GM12865 (cell line): ENCODE results near the gene ZNF879.

ENCODE experiments used
- DNase-seq: peaks from one replicate; pipeline ENCODE4 v3.0.0; 2010; ENCODE audit warnings: low read depth
- H3K4me3 ChIP-seq: 2 replicates; pipeline ENCODE4 v1.5.1; 2011; ENCODE audit warnings: mild to moderate bottlenecking, low read depth, low read length, control low read depth
- TF ChIP-seq, protein P1 (sequence below): IDR thresholded peaks from 2 replicates; pipeline ENCODE4 v1.5.1; 2011; ENCODE audit warnings: low read length, control low read depth, low read depth, inconsistent platforms; ENCODE audit not compliant: insufficient read depth; ENCODE audit errors: missing control alignments

The ZNF879 gene

DNA sequence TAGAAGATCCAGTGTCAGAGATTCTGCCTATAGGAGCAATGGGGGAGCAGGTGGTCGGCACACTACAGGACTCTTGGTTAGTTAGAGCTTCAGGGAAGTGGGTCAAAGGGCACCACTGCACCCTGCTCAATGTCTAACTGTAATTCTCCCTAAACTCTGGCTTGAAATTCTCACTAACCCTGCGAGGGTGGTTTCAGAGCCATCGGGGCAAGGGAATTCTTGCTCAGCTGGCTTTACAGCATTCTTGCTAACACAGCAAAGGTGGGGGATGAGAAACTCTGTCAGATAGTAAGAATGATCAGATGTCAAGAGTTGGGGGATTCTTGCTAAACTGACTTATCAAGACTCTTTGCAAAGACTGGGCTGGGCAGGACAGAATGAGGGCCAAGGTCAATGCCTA is 31.8 kb downstream of the ZNF879 start:
- DNase-seq, result no peak
- TF ChIP-seq, protein P1, sequence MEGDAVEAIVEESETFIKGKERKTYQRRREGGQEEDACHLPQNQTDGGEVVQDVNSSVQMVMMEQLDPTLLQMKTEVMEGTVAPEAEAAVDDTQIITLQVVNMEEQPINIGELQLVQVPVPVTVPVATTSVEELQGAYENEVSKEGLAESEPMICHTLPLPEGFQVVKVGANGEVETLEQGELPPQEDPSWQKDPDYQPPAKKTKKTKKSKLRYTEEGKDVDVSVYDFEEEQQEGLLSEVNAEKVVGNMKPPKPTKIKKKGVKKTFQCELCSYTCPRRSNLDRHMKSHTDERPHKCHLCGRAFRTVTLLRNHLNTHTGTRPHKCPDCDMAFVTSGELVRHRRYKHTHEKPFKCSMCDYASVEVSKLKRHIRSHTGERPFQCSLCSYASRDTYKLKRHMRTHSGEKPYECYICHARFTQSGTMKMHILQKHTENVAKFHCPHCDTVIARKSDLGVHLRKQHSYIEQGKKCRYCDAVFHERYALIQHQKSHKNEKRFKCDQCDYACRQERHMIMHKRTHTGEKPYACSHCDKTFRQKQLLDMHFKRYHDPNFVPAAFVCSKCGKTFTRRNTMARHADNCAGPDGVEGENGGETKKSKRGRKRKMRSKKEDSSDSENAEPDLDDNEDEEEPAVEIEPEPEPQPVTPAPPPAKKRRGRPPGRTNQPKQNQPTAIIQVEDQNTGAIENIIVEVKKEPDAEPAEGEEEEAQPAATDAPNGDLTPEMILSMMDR, result no peak
- H3K4me3 ChIP-seq, result no peak overlapping the region

DNA sequence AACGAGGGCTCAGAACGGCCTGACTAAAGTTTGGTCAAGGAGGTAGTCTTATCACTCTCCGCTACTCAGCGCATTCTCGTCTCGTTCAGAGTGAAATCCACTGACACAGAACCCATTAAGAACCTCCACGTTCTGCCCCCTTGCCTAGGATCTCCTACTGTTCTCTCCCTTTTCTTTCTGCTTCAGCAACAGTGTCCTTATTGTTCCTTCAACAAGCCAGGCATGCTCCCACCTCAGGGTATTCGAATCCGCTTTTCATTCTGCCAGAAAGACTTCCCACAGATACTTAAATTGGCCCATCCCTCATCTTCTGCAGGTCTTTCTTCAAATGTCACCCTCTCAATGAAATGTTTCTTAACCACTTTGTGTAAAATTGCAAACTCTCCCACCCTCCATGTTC is 32.2 kb downstream of the ZNF879 start:
- DNase-seq, result no peak
- TF ChIP-seq, protein P1, result no peak
- H3K4me3 ChIP-seq, result no peak overlapping the region

DNA sequence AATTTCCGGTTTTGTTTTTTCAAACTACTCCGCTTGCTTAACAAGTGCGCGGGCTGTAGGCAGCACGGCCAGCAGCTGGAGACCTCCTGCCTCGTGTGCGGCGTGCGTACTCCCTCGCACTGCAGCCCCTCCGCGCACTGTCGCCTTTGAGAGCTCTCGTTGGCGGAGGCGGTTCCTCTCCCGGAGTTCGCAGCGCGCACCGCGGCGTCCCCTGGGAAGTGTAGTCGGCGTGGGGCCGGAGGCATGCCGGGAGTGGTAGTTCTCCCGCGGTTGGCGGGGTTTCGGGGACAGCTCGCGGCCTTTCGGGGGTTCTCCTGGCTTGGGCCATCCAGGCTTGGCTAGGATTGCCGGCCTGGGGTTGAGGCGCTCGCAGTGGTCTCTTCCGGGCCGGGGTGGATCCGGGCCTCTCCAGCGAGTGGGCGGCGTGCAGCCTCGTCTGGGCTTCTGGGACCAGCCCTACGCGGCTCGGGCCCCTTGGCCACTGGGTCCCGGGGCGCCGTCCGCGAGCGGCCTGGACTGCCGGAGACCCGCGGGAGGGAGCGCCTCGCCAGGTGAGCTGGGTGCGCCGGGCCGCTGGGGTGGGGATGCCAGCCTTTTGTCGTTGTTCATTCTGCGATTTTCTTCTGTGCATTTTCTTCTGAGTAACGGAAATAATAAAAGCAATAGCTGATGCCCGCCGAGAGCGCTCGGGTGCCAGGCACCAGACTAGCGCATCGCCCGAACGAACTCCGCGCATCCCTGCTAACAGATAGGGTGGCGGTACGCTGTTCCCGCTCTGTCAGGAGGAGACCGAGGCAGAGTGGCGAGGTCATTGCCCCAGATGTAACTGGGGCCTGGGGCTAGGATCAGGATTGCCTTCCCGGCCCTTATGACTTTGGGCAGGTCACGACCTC is 36.8 kb downstream of the ZNF879 start, which contains the start of gene ZNF354C:
Gene ZNF354C (plus strand): TSS at position 258 of the 893 bp plus-strand sequence. CDS start 1,696 bp downstream, outside the sequence.
- H3K4me3 ChIP-seq, result no peak within 1 kb of the TSS
- no peak for DNase-seq
- TF ChIP-seq, protein P1, result no peak

DNA sequence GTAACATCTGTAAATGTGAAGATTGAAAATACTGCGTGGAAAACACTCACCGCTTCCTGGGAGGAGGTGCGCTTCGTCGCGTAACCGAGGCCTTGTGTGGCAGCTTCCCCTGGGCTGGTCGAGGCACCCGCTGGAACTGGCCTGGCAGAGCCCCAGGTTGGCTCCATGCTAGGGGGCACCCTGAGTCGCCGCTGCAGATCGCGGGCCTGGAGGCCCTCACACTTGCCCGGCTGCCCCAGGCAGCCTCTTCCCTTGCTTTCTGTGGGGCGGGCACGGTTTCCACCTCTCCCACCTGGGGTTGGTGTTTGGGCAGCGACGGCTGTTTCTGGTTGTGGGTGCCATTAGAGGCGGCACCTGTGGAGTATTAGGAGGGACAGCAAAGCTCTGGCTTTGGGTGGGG is 37.4 kb downstream of the ZNF879 start:
- no peak for DNase-seq
- H3K4me3 ChIP-seq, result no peak overlapping the region
- TF ChIP-seq, protein P1, result no peak

DNA sequence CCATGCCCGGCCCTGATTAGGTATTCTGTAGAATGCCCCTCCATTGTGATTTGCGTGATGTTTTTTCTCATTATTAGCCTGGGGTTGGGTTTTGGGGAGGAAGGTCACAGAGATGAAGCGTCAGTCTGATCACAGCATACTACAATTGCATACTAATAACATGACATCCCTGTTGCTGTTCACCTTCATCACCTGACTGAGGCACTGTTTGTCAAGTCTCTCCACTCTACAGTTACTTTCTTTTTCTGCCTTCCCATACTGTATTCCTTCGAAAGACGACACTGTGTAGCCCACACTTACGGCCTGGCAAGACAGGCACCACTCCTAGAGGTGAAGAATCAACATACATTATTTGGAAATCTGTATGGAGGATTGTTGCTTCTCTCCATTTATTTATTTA is 42.1 kb downstream of the ZNF879 start:
- TF ChIP-seq, protein P1, result no peak
- H3K4me3 ChIP-seq, result no peak overlapping the region
- DNase-seq, result no peak

DNA sequence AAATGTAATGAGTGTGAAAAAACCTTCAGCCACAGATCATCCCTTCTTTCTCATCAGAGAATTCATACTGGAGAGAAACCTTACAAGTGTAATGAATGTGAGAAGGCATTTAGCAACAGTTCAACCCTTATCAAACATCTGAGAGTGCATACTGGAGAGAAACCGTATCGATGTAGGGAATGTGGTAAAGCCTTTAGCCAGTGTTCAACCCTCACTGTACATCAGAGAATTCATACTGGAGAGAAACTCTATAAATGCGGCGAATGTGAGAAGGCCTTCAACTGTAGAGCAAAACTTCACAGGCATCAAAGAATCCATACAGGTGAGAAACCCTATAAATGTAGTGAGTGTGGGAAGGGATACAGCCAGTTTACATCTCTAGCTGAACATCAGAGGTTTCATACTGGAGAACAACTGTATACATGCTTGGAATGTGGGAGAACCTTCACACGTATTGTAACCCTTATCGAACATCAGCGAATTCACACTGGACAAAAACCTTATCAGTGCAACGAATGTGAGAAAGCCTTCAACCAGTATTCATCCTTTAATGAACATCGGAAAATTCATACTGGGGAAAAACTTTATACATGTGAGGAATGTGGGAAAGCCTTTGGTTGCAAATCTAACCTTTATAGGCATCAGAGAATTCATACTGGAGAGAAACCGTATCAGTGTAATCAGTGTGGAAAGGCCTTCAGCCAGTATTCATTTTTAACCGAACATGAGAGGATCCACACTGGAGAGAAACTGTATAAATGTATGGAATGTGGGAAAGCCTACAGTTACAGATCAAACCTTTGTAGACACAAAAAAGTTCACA is 55.8 kb downstream of the ZNF879 start:
- TF ChIP-seq, protein P1, result no peak
- no peak overlapping the region for H3K4me3 ChIP-seq

More for the DNA sequence above, 55.8 kb downstream of the ZNF879 start:
- DNase-seq, result no peak
